Fibroblast of lung (primary cell): Measurements from ENCODE around the gene MGAT5. TPM values are rescaled to one million over a fixed set of nuclear protein-coding genes. Genes with fewer than 3 reads are reported as not detected.

Experiments used
- DNase-seq, 2 donors: peaks; one replicate each; pipeline versions ENCODE4 v3.0.0 to v3.0.0-alpha.2; 2010; ENCODE audit warnings: low read depth in 2 of 2
- H2AFZ ChIP-seq: 2 replicates; pipeline ENCODE4 v1.5.1; 2012; ENCODE audit warnings: low read length, control low read depth, inconsistent platforms
- H3K27ac ChIP-seq: 2 replicates; pipeline ENCODE4 v1.5.1; 2011; ENCODE audit warnings: low read length, control low read depth; ENCODE audit not compliant: insufficient read depth
- H3K27me3 ChIP-seq: 2 replicates; pipeline ENCODE4 v1.5.1; 2011; ENCODE audit warnings: mild to moderate bottlenecking, low read length; ENCODE audit not compliant: control insufficient read depth, insufficient read depth
- H3K36me3 ChIP-seq: 2 replicates; pipeline ENCODE4 v1.5.1; 2011; ENCODE audit warnings: low read length; ENCODE audit not compliant: control insufficient read depth, insufficient read depth
- H3K4me1 ChIP-seq: 2 replicates; pipeline ENCODE4 v1.5.1; 2011; ENCODE audit warnings: low read length; ENCODE audit not compliant: control insufficient read depth, insufficient read depth; ENCODE audit errors: extremely low read depth
- H3K4me2 ChIP-seq: 2 replicates; pipeline ENCODE4 v1.5.1; 2011; ENCODE audit warnings: low read length, control low read depth; ENCODE audit not compliant: insufficient read depth; ENCODE audit errors: extremely low read depth
- H3K4me3 ChIP-seq, 4 experiments: fragments of 200-600 bp in 1 of 4; sonication (generic) in 1 of 4; replicated peaks in 1 of 4; 2 replicates each; pipeline ENCODE4 v1.5.1; 2011 to 2016; ENCODE audit warnings: low read length in 4 of 4, low read depth in 3 of 4, mild to moderate bottlenecking in 3 of 4, control low read depth in 2 of 4, inconsistent platforms in 1 of 4, mixed read lengths in 1 of 4; ENCODE audit not compliant: insufficient read depth in 1 of 4; ENCODE audit errors: control extremely low read depth in 1 of 4
- H3K79me2 ChIP-seq: 2 replicates; pipeline ENCODE4 v1.5.1; 2012; ENCODE audit warnings: mild to moderate bottlenecking, low read length, inconsistent platforms; ENCODE audit not compliant: control insufficient read depth, insufficient read depth
- H3K9ac ChIP-seq: 2 replicates; pipeline ENCODE4 v1.5.1; 2011; ENCODE audit warnings: mild to moderate bottlenecking, low read length, control low read depth; ENCODE audit not compliant: insufficient read depth
- H3K9me3 ChIP-seq: 2 replicates; pipeline ENCODE4 v1.5.1; 2012; ENCODE audit warnings: low read depth, low read length; ENCODE audit not compliant: control insufficient read depth, insufficient read depth
- H4K20me1 ChIP-seq: 2 replicates; pipeline ENCODE4 v1.5.1; 2011; ENCODE audit warnings: low read length; ENCODE audit not compliant: control insufficient read depth, insufficient read depth; ENCODE audit errors: extremely low read depth
- EZH2 ChIP-seq: IDR thresholded peaks from 2 replicates; pipeline ENCODE4 v1.5.1; 2012; ENCODE audit warnings: low read length, control low read depth, mild to moderate bottlenecking; ENCODE audit errors: missing control alignments
- polyA plus RNA-seq, 2 donors: library from polyadenylated mRNA; depleted of rRNA in 1 of 2; stranded (reverse) in 1 of 2; unstranded in 1 of 2; fragments of >200 nt; gene quantifications; 2 replicates each; pipeline ENCODE4 v1.2.1, GENCODE V29; 2011 to 2012; ENCODE audit warnings: missing spikeins in 1 of 2
- total RNA-seq: library from RNA; depleted of rRNA; stranded (reverse); fragments of >200 nt; gene quantifications from 2 replicates; pipeline ENCODE4 v1.2.1, GENCODE V29; 2014
- TF ChIP-seq, protein P1 (sequence below), 2 donors: IDR thresholded peaks in 1 of 2; conservative IDR thresholded peaks in 1 of 2; 1 replicate in 1 of 2; 2 replicates in 1 of 2; pipeline ENCODE4 v1.5.1; 2011 to 2012; ENCODE audit warnings: low read length in 2 of 2, control low read depth in 1 of 2, inconsistent platforms in 1 of 2, low read depth in 1 of 2, mild to moderate bottlenecking in 1 of 2

MGAT5 gene
- total and polyA plus RNA-seq, 2 donors (not counting 1 experiment from before 2014, with no cell fraction given): 270 to 301 TPM

DNA sequence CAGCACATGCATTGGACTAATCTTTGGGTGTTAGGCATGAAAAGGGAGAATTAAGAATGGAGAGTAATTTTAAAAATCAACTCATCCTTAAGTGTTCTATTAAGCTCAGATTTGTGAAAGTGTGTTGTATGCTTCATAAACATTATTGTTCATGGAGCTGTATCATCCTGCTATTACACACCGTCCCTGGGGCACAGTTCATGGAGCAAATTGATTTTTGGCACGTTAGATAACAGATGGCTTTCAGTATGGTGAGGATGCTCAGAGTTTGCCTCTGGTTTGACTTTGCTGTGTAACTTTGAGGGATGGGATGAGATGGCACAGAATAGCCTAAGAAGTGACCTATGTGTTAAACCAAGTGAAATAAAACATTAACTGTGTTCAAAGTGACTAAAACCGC is 97.1 kb downstream of the MGAT5 start:
- no peaks in the 10 kb centered on the region for H4K20me1 ChIP-seq
- H3K4me2 ChIP-seq: no peak overlapping the region
- H3K79me2 ChIP-seq: no peaks in the 10 kb centered on the region
- no peak overlapping the region for H3K9ac ChIP-seq
- H3K4me3 ChIP-seq: no peak overlapping the region
- no peaks in the 10 kb centered on the region for H3K27me3 ChIP-seq
- no peak for TF ChIP-seq EZH2
- TF ChIP-seq, protein P1, sequence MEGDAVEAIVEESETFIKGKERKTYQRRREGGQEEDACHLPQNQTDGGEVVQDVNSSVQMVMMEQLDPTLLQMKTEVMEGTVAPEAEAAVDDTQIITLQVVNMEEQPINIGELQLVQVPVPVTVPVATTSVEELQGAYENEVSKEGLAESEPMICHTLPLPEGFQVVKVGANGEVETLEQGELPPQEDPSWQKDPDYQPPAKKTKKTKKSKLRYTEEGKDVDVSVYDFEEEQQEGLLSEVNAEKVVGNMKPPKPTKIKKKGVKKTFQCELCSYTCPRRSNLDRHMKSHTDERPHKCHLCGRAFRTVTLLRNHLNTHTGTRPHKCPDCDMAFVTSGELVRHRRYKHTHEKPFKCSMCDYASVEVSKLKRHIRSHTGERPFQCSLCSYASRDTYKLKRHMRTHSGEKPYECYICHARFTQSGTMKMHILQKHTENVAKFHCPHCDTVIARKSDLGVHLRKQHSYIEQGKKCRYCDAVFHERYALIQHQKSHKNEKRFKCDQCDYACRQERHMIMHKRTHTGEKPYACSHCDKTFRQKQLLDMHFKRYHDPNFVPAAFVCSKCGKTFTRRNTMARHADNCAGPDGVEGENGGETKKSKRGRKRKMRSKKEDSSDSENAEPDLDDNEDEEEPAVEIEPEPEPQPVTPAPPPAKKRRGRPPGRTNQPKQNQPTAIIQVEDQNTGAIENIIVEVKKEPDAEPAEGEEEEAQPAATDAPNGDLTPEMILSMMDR (conservative IDR thresholded peaks at IDR 0.05 in 1 of 2, IDR thresholded peaks at IDR 0.05 in 1 of 2; ENCODE audit: low read depth in 1 of 2, low read length in 2 of 2): no peak
- no peaks in the 10 kb centered on the region for H3K9me3 ChIP-seq
- DNase-seq: no peak
- no peak overlapping the region for H2AFZ ChIP-seq
- H3K27ac ChIP-seq: no peak overlapping the region
- peaks cover 7% of the 10 kb centered on the region for H3K4me1 ChIP-seq
- H3K36me3 ChIP-seq: no peaks in the 10 kb centered on the region

DNA sequence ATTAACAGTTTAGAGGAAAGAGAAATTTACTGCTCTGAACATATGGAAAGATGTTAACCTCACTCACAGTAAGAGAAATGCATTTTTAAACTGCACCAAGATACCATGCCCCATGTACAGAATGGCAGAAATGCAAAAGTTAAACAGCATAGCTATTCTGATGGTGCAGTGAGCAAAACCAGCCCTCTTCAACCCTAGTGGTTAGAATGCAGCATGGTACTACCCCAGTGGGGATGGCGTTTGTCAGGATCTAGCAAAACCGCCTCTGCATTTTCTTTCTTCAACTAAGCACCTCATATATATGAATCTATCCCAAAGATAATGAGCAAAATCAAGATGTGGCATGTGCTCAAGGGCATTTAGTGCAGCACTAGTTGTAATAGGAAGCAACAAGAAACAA is 98.0 kb downstream of the MGAT5 start:
- Histone ChIP-seq H2AFZ (no peak overlapping the region), H3K9ac (no peak overlapping the region), H4K20me1 (no peaks in the 10 kb centered on the region), H3K4me1 (peaks cover 7% of the 10 kb centered on the region), H3K27ac (no peak overlapping the region), H3K4me3 (no peak overlapping the region), H3K79me2 (no peaks in the 10 kb centered on the region), H3K4me2 (no peak overlapping the region), H3K36me3 (no peaks in the 10 kb centered on the region), H3K27me3 (no peaks in the 10 kb centered on the region), H3K9me3 (no peaks in the 10 kb centered on the region)
- no peak for TF ChIP-seq EZH2
- TF ChIP-seq, protein P1 (conservative IDR thresholded peaks at IDR 0.05 in 1 of 2, IDR thresholded peaks at IDR 0.05 in 1 of 2; ENCODE audit: low read depth in 1 of 2, low read length in 2 of 2): no peak
- DNase-seq: no peak

DNA sequence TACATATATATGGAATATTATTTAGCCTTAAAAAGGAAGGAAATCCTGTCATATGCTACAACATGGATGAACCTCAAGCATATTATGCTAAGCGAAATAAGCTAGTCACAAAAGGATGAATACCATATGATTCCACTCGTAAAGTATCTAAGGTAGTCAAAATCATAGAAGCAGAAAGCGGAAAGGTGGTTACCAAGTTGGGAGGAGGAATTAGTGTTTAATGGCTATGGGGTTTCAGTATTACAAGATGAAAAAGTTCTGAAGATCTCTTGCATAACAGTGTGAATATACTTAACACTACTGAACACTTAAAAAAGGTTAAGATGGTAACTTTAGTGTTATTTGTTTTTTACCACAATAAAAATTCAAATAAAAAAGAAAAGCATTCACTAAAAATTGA is 99.0 kb downstream of the MGAT5 start:
- Histone ChIP-seq H3K27ac (no peak overlapping the region), H2AFZ (no peak overlapping the region), H3K9me3 (no peaks in the 10 kb centered on the region), H3K4me2 (no peak overlapping the region), H3K27me3 (no peaks in the 10 kb centered on the region), H3K4me3 (no peak overlapping the region), H3K4me1 (peaks cover 3% of the 10 kb centered on the region), H3K9ac (no peak overlapping the region), H4K20me1 (no peaks in the 10 kb centered on the region), H3K36me3 (no peaks in the 10 kb centered on the region), H3K79me2 (no peaks in the 10 kb centered on the region)
- no peak for TF ChIP-seq EZH2
- TF ChIP-seq, protein P1 (conservative IDR thresholded peaks at IDR 0.05 in 1 of 2, IDR thresholded peaks at IDR 0.05 in 1 of 2; ENCODE audit: low read depth in 1 of 2, low read length in 2 of 2): no peak
- no peak for DNase-seq
